ENCODE results near the gene DNASE1L1. TPM values are rescaled to one million over a fixed set of nuclear protein-coding genes. Genes with fewer than 3 reads are reported as not detected.
A peak's percentile ranks its signal among the peaks of the same experiment; 100 is the strongest.
"Not testable (repeated sequence)": the region's sequence is repeated elsewhere in the genome, so short reads cannot be mapped to it uniquely, and the experiment has no call there.

The DNASE1L1 gene
- total RNA-seq, 1 donor: 74.6 TPM

GRCh38 chrX:154396973-154397887 is 11.8 kb downstream of the DNASE1L1 start:
- H3K4me3 ChIP-seq (ENCODE audit: insufficient read depth, low read length): peak overlapping the region; percentile 70
- H3K27me3 ChIP-seq (ENCODE audit: insufficient read depth, low read length): no peaks in the 10 kb centered on the region
- H3K4me2 ChIP-seq (ENCODE audit: insufficient read depth, low read length): peak overlapping the region; percentile 82
- H4K20me1 ChIP-seq (ENCODE audit: insufficient read depth, low read length): peaks cover 20% of the 10 kb centered on the region
- no peak for TF ChIP-seq CTCF (IDR thresholded peaks at IDR 0.05; ENCODE audit: extremely low read depth, low read depth, low read length)
- H2AFZ ChIP-seq (ENCODE audit: low read length): peak overlapping the region; percentile 22
- H3K27ac ChIP-seq (ENCODE audit: low read depth, low read length): peak overlapping the region; percentile 91
- H3K79me2 ChIP-seq (ENCODE audit: insufficient read depth, low read length): peaks cover 20% of the 10 kb centered on the region
- H3K36me3 ChIP-seq (ENCODE audit: insufficient read depth, low read length): peaks cover 30% of the 10 kb centered on the region
- H3K9me3 ChIP-seq (ENCODE audit: low read depth, low read length): no peaks in the 10 kb centered on the region
- peak; percentile 88 for DNase-seq (ENCODE audit: insufficient read length, low spot score, missing footprints)
- H3K4me1 ChIP-seq (ENCODE audit: insufficient read depth, low read length): peaks cover 3% of the 10 kb centered on the region

GRCh38 chrX:154396363-154396762 is 12.7 kb downstream of the DNASE1L1 start:
- H3K4me1 ChIP-seq (ENCODE audit: insufficient read depth, low read length); H3K4me2 ChIP-seq (ENCODE audit: insufficient read depth, low read length); DNase-seq (ENCODE audit: insufficient read length, low spot score, missing footprints); H3K27me3 ChIP-seq (ENCODE audit: insufficient read depth, low read length); H3K27ac ChIP-seq (ENCODE audit: low read depth, low read length); H3K4me3 ChIP-seq (ENCODE audit: insufficient read depth, low read length); H3K9me3 ChIP-seq (ENCODE audit: low read depth, low read length); H2AFZ ChIP-seq (ENCODE audit: low read length): not testable (repeated sequence)
- Histone ChIP-seq H3K79me2 (ENCODE audit: insufficient read depth, low read length) (peaks cover 20% of the 10 kb centered on the region), H4K20me1 (ENCODE audit: insufficient read depth, low read length) (peaks cover 20% of the 10 kb centered on the region), H3K36me3 (ENCODE audit: insufficient read depth, low read length) (peaks cover 26% of the 10 kb centered on the region)

GRCh38 chrX:154389812-154390747 is 19.0 kb downstream of the DNASE1L1 start:
- not testable (repeated sequence) for H3K79me2 ChIP-seq (ENCODE audit: insufficient read depth, low read length); H3K4me3 ChIP-seq (ENCODE audit: insufficient read depth, low read length); H3K27me3 ChIP-seq (ENCODE audit: insufficient read depth, low read length); H3K36me3 ChIP-seq (ENCODE audit: insufficient read depth, low read length); H3K27ac ChIP-seq (ENCODE audit: low read depth, low read length); H2AFZ ChIP-seq (ENCODE audit: low read length); H4K20me1 ChIP-seq (ENCODE audit: insufficient read depth, low read length); H3K9me3 ChIP-seq (ENCODE audit: low read depth, low read length); H3K4me2 ChIP-seq (ENCODE audit: insufficient read depth, low read length); DNase-seq (ENCODE audit: insufficient read length, low spot score, missing footprints); H3K4me1 ChIP-seq (ENCODE audit: insufficient read depth, low read length)

GRCh38 chrX:154388649-154389048 is 20.4 kb downstream of the DNASE1L1 start:
- H3K27ac ChIP-seq (ENCODE audit: low read depth, low read length); H3K36me3 ChIP-seq (ENCODE audit: insufficient read depth, low read length); H4K20me1 ChIP-seq (ENCODE audit: insufficient read depth, low read length); H2AFZ ChIP-seq (ENCODE audit: low read length); H3K79me2 ChIP-seq (ENCODE audit: insufficient read depth, low read length); H3K27me3 ChIP-seq (ENCODE audit: insufficient read depth, low read length); H3K4me1 ChIP-seq (ENCODE audit: insufficient read depth, low read length); H3K9me3 ChIP-seq (ENCODE audit: low read depth, low read length); H3K4me3 ChIP-seq (ENCODE audit: insufficient read depth, low read length); DNase-seq (ENCODE audit: insufficient read length, low spot score, missing footprints); H3K4me2 ChIP-seq (ENCODE audit: insufficient read depth, low read length): not testable (repeated sequence)

GRCh38 chrX:154388094-154388493 is 21.0 kb downstream of the DNASE1L1 start:
- not testable (repeated sequence) for H3K27me3 ChIP-seq (ENCODE audit: insufficient read depth, low read length); H3K4me3 ChIP-seq (ENCODE audit: insufficient read depth, low read length); H3K79me2 ChIP-seq (ENCODE audit: insufficient read depth, low read length); H3K9me3 ChIP-seq (ENCODE audit: low read depth, low read length); H3K27ac ChIP-seq (ENCODE audit: low read depth, low read length); H3K4me2 ChIP-seq (ENCODE audit: insufficient read depth, low read length); DNase-seq (ENCODE audit: insufficient read length, low spot score, missing footprints); H2AFZ ChIP-seq (ENCODE audit: low read length); H3K4me1 ChIP-seq (ENCODE audit: insufficient read depth, low read length); H3K36me3 ChIP-seq (ENCODE audit: insufficient read depth, low read length); H4K20me1 ChIP-seq (ENCODE audit: insufficient read depth, low read length)

All from osteoblast (primary cell).